Rectal smooth muscle tissue (tissue), 1 donor: Measurements from ENCODE around the gene SSR1.
"Not testable (repeated sequence)": the region's sequence is repeated elsewhere in the genome, so short reads cannot be mapped to it uniquely, and the experiment has no call there.

Source experiments
- H3K27ac ChIP-seq: one replicate; pipeline ENCODE4 v1.7.0; 2013; ENCODE audit warnings: low read depth, low read length, inconsistent platforms
- H3K27me3 ChIP-seq: one replicate; pipeline ENCODE4 v1.7.0; 2013; ENCODE audit warnings: low read length; ENCODE audit not compliant: control insufficient read depth, insufficient read depth
- H3K36me3 ChIP-seq: one replicate; pipeline ENCODE4 v1.7.0; 2013; ENCODE audit warnings: low read length; ENCODE audit not compliant: control insufficient read depth, insufficient read depth
- H3K4me1 ChIP-seq: one replicate; pipeline ENCODE4 v1.7.0; 2013; ENCODE audit warnings: low read length; ENCODE audit not compliant: control insufficient read depth, insufficient read depth
- H3K4me3 ChIP-seq: one replicate; pipeline ENCODE4 v1.7.0; 2013; ENCODE audit warnings: low read length
- H3K9ac ChIP-seq: one replicate; pipeline ENCODE4 v1.7.0; 2013; ENCODE audit warnings: low read length

The SSR1 gene

GRCh38 chr6:7315087-7315947, 2.3 kb upstream of the SSR1 start:
- H3K9ac ChIP-seq, H3K4me1 ChIP-seq, H3K36me3 ChIP-seq, H3K27me3 ChIP-seq, H3K4me3 ChIP-seq, H3K27ac ChIP-seq: not testable (repeated sequence)

DNA sequence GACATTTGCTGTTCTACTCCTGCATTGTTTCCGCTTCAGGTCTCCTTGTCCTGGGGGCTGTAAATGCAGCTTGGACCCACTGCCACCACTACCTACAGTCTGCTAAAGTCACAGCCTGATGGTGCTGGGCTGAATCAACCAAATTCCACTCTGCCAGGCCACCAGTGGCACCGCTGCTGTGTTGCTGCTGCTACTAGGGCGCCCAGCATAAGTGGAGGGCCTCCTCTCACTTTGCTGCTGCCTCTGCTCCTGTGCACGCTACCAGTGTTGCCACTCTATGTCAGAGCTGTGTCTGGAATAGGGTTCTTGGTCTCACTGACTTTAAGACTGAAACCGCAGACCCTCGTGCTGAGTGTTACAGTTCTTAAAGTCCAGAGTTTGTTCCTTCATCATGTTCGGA, 1.4 kb upstream of the SSR1 start:
- Histone ChIP-seq H3K4me1 (peaks cover 6% of the 10 kb centered on the region), H3K36me3 (no peaks in the 10 kb centered on the region), H3K4me3 (no peak overlapping the region), H3K27me3 (no peaks in the 10 kb centered on the region), H3K9ac (no peak overlapping the region), H3K27ac (no peak overlapping the region)

DNA sequence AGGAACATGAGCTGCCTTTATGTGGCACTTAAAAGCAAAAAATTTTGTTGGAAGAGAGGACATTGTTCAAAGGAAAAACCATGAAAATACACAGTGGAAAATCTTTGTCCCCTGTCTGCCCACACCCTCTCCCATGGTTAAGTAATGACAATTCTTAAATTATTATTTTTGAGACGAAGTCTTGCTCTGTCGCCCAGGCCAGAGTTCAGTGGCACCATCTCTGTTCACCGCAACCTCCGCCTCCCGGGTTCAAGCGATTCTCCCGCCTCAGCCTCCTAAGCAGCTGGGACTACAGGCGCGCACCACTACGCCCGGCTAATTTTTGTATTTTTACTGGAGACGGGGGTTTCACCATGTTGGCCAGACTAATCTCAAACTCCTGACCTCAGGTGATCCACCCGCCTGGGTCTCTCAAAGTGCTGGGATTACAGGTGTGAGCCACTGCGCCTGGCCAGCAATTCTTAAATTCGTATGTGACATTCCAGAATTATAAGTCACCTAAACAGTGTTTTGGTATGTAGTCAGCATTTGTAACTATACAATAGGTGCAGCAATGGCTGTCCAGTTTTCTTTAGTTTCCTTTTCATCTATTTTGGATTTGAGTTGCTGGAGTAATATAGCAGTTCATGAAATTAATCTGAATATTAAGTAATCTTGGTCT, 636 bp upstream of the SSR1 start:
- peak overlapping the region; percentile 63 for H3K4me3 ChIP-seq

DNA sequence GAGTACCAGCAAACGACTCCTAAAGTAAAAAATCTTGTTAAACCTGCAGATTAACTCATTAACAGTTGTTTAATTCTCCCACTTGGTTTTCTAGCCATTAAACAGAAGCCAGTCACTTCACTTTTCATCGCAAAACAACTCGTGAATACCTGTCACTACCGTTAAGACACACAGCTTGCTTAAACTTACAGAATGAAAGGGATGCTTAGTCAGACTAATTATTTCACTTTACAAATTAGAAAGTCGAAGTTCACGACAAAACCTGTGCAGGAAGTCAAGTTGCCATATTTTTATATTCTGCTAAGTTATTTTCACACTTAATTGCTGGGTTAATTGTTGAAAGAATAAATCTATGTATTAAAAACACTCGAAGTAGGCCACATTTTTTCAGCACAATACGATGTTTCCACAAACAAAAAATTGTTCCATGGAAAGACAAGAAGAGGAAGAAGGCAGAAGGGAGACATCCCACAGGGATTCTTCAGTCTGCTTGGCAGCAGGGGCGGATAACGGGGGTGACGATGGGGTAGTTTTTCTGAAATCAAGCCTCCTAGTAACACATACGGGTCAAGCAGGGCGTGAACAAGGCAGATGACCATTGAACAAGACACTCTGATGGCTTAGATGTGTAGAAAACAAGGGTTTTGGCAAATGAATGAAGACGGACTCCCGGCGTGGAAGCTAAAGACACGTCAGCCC, 933 bp downstream of the SSR1 start:
- Histone ChIP-seq H3K9ac (peak overlapping the region; percentile 96), H3K4me3 (peak overlapping the region; percentile 97), H3K27ac (peak overlapping the region; percentile 96), H3K27me3 (no peaks in the 10 kb centered on the region), H3K4me1 (peaks cover 6% of the 10 kb centered on the region), H3K36me3 (peaks cover 7% of the 10 kb centered on the region)

More for the DNA sequence above, 636 bp upstream of the SSR1 start:
- H3K27ac ChIP-seq = peak overlapping the region; percentile 96
- peaks cover 2% of the 10 kb centered on the region for H3K36me3 ChIP-seq
- peak overlapping the region; percentile 70 for H3K9ac ChIP-seq
- H3K4me1 ChIP-seq = peaks cover 6% of the 10 kb centered on the region
- H3K27me3 ChIP-seq = no peaks in the 10 kb centered on the region

- H3K27ac ChIP-seq = no peak overlapping the region
- no peak overlapping the region for H3K9ac ChIP-seq
- no peaks in the 10 kb centered on the region for H3K27me3 ChIP-seq
- peaks cover 7% of the 10 kb centered on the region for H3K36me3 ChIP-seq
- H3K4me3 ChIP-seq = no peak overlapping the region
- peaks cover 6% of the 10 kb centered on the region for H3K4me1 ChIP-seq
These were observed 1.8 kb downstream of the SSR1 start for GRCh38 chr6:7311176-7311575.

GRCh38 chr6:7309050-7309449, 3.9 kb downstream of the SSR1 start:
- H3K27me3 ChIP-seq = no peaks in the 10 kb centered on the region
- H3K27ac ChIP-seq = no peak overlapping the region
- peaks cover 7% of the 10 kb centered on the region for H3K36me3 ChIP-seq
- H3K4me3 ChIP-seq = no peak overlapping the region
- peaks cover 6% of the 10 kb centered on the region for H3K4me1 ChIP-seq
- no peak overlapping the region for H3K9ac ChIP-seq

DNA sequence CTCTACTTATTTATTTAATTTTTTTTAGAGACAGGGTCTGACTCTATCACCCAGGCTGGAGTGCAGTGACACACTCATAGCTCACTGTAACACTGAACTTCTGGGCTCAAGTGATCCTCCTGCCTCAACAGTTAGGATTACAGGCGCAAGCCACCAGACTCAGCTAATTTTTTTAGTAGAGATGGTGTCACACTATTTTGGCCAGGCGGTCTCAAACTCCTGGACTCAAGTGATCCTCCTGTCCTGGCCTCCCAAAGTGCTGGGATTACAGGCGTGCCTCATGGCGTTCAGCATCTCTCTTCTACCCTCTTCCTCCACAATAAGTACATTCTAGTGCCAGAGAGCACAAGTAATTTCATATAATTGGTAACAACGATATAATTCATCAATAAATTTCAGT, 5.5 kb downstream of the SSR1 start:
- no peak overlapping the region for H3K9ac ChIP-seq
- no peak overlapping the region for H3K27ac ChIP-seq
- H3K4me3 ChIP-seq = no peak overlapping the region
- H3K4me1 ChIP-seq = peaks cover 6% of the 10 kb centered on the region
- H3K27me3 ChIP-seq = no peaks in the 10 kb centered on the region
- peaks cover 7% of the 10 kb centered on the region for H3K36me3 ChIP-seq

DNA sequence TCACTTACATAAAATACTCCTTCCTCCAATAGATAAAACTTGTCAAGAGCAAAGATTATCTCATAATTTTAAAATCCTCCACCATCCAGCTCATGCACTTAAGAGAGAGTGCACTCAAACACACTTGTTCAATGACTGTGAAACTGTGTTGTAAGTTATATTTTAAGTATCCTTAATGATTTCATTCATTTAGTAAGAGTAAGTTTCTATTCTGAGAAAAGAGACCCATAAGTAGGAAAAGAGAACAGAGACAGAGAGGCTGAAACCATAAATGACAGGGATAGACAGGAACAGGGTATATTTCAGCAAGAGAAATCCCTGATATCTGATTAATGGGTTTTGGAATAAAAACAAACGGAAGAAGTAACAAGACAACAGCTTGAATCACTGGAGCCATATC, 8.2 kb downstream of the SSR1 start:
- no peak overlapping the region for H3K27ac ChIP-seq
- H3K4me3 ChIP-seq = no peak overlapping the region
- H3K4me1 ChIP-seq = no peaks in the 10 kb centered on the region
- H3K27me3 ChIP-seq = no peaks in the 10 kb centered on the region
- no peak overlapping the region for H3K9ac ChIP-seq
- H3K36me3 ChIP-seq = peaks cover 15% of the 10 kb centered on the region

GRCh38 chr6:7301702-7302101, 11.3 kb downstream of the SSR1 start:
- no peak overlapping the region for H3K9ac ChIP-seq
- H3K27me3 ChIP-seq = no peaks in the 10 kb centered on the region
- no peak overlapping the region for H3K27ac ChIP-seq
- peaks cover 24% of the 10 kb centered on the region for H3K36me3 ChIP-seq
- no peaks in the 10 kb centered on the region for H3K4me1 ChIP-seq
- H3K4me3 ChIP-seq = no peak overlapping the region

- H3K4me3 ChIP-seq = no peak overlapping the region
- no peaks in the 10 kb centered on the region for H3K4me1 ChIP-seq
- no peaks in the 10 kb centered on the region for H3K27me3 ChIP-seq
- peaks cover 26% of the 10 kb centered on the region for H3K36me3 ChIP-seq
- no peak overlapping the region for H3K27ac ChIP-seq
- no peak overlapping the region for H3K9ac ChIP-seq
These were observed 12.1 kb downstream of the SSR1 start for GRCh38 chr6:7300926-7301325.

DNA sequence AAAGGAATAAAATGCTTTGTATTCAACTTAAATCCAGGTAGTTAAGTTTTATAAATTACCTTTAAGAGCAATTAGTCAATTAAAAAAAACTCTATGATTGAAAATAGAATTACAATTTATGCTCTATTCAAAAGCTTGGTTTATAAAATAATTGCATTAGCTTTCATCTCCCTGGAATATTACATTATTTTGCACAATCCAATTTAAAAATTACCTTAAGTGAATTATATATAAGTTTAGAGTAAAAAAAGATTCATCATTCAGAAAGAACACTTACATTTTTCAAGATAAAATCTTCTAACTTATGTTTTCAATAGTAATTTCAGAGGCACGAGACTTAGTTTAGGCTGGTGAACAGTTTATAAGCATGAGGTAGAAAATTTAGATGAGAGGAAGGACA, 14.9 kb downstream of the SSR1 start:
- H3K4me3 ChIP-seq = no peak overlapping the region
- no peaks in the 10 kb centered on the region for H3K4me1 ChIP-seq
- H3K27me3 ChIP-seq = no peaks in the 10 kb centered on the region
- H3K9ac ChIP-seq = no peak overlapping the region
- H3K36me3 ChIP-seq = peaks cover 30% of the 10 kb centered on the region
- no peak overlapping the region for H3K27ac ChIP-seq

DNA sequence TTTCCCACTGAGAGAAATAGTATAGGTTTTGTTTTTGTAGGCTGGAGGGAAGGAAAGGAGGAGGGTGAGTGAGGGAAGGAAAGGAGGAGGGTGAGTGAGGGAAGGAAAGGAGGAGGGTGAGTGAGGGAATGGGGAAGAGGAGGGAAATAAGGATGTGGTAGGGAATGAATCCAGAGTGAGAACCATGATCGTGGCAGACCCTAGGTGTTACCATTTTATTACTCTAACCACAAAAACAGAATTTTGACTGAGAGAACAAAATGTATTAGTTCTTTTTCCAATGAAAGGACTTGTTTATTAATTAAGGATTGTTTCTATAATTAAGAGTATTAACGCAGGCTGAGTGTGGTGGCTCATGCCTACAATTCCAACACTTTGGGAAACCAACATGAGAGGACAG, 16.4 kb downstream of the SSR1 start:
- H3K9ac ChIP-seq = no peak overlapping the region
- H3K4me3 ChIP-seq = no peak overlapping the region
- no peaks in the 10 kb centered on the region for H3K27me3 ChIP-seq
- H3K36me3 ChIP-seq = peaks cover 38% of the 10 kb centered on the region
- H3K27ac ChIP-seq = no peak overlapping the region
- H3K4me1 ChIP-seq = no peaks in the 10 kb centered on the region
